HEK293 (cell line): ENCODE data around the gene ADAMTS12.

Source experiments
- BCL11A ChIP-seq: fragments of 450-650 bp; formaldehyde crosslinking; IDR thresholded peaks from 2 replicates; pipeline ENCODE4 v1.5.1; 2016; ENCODE audit warnings: low read depth, missing biosample characterization, missing genetic modification characterization
- CTCF ChIP-seq: fragments of 450-650 bp; formaldehyde crosslinking; IDR thresholded peaks from 2 replicates; pipeline ENCODE4 v1.5.1; 2016; ENCODE audit warnings: missing biosample characterization, missing genetic modification characterization
- YY1 ChIP-seq: fragments of 450-650 bp; formaldehyde crosslinking; IDR thresholded peaks from 2 replicates; pipeline ENCODE4 v1.5.1; 2018; ENCODE audit warnings: missing biosample characterization, missing genetic modification characterization
- ZBTB10 ChIP-seq: fragments of 450-650 bp; formaldehyde crosslinking; IDR thresholded peaks from 2 replicates; pipeline ENCODE4 v1.5.1; 2016; ENCODE audit warnings: missing biosample characterization, missing genetic modification characterization
- ZBTB21 ChIP-seq: fragments of 450-650 bp; formaldehyde crosslinking; IDR thresholded peaks from 2 replicates; pipeline ENCODE4 v1.5.1; 2017; ENCODE audit warnings: missing biosample characterization, missing genetic modification characterization
- ZBTB26 ChIP-seq: fragments of 450-650 bp; formaldehyde crosslinking; optimal IDR thresholded peaks from 2 replicates; pipeline ENCODE3; 2016; ENCODE audit warnings: missing biosample characterization, mild to moderate bottlenecking, missing genetic modification characterization
- ZNF174 ChIP-seq: fragments of 450-650 bp; formaldehyde crosslinking; IDR thresholded peaks from 2 replicates; pipeline ENCODE4 v1.5.0; 2017; ENCODE audit warnings: missing biosample characterization, mild to moderate bottlenecking, missing genetic modification characterization
- ZNF24 ChIP-seq: fragments of 450-650 bp; formaldehyde crosslinking; IDR thresholded peaks from 2 replicates; pipeline ENCODE4 v1.5.1; 2016; ENCODE audit warnings: missing biosample characterization, missing genetic modification characterization
- ZNF280D ChIP-seq: fragments of 450-650 bp; formaldehyde crosslinking; IDR thresholded peaks from 2 replicates; pipeline ENCODE4 v1.5.1; 2016; ENCODE audit warnings: missing biosample characterization, missing genetic modification characterization
- ZNF416 ChIP-seq: fragments of 450-650 bp; formaldehyde crosslinking; IDR thresholded peaks from 2 replicates; pipeline ENCODE4 v1.5.1; 2016; ENCODE audit warnings: missing biosample characterization, missing genetic modification characterization
- ZNF423 ChIP-seq: fragments of 450-650 bp; formaldehyde crosslinking; IDR thresholded peaks from 2 replicates; pipeline ENCODE4 v1.5.1; 2016; ENCODE audit warnings: missing biosample characterization, missing genetic modification characterization

GRCh38 chr5:33501260-33501659 lies 390.5 kb downstream of the ADAMTS12 start:
- TF ChIP-seq CTCF (tag by site-specific recombination), result no peak
- no peak for TF ChIP-seq BCL11A (tag by site-specific recombination)
- no peak for TF ChIP-seq ZNF174 (tag by site-specific recombination)
- no peak for TF ChIP-seq ZNF423 (tag by site-specific recombination)
- TF ChIP-seq ZBTB26 (tag by site-specific recombination), result no peak
- no peak for TF ChIP-seq ZNF280D (tag by site-specific recombination)
- TF ChIP-seq ZNF416, result no peak
- TF ChIP-seq ZBTB10 (tag by site-specific recombination), result no peak
- TF ChIP-seq ZBTB21 (tag by site-specific recombination), result no peak
- no peak for TF ChIP-seq YY1 (tag by site-specific recombination)
- no peak for TF ChIP-seq ZNF24 (tag by site-specific recombination)
